Heart left ventricle (tissue), 16 donors: ENCODE results near the gene ERP27. TPM values are rescaled to one million over a fixed set of nuclear protein-coding genes. Genes with fewer than 3 reads are reported as not detected.

Experiments
- ATAC-seq, 4 donors: fragments of 200-7000 bp; cut with Tn5 transposase; one replicate each; pipeline ENCODE4 v1.9.1; 2020 to 2022; ENCODE audit warnings: moderate library complexity in 4 of 4, mild to moderate bottlenecking in 3 of 4, moderate number of reproducible peaks in 1 of 4
- DNase-seq, 5 donors: peaks; one replicate each; pipeline ENCODE4 v3.0.0-alpha.2; 2020
- H3K27ac ChIP-seq, 12 donors: fragments of 200-600 bp; sonication (generic) in 4 of 12; one replicate each; pipeline versions ENCODE4 v1.5.0 to v1.8.0; 2016 to 2022; ENCODE audit warnings: mild to moderate bottlenecking in 2 of 12
- H3K27me3 ChIP-seq, 9 donors: fragments of 200-600 bp; sonication (generic) in 2 of 9; one replicate each; pipeline versions ENCODE4 v1.5.1 to v1.8.0; 2016 to 2022; ENCODE audit warnings: mild to moderate bottlenecking in 3 of 9
- H3K36me3 ChIP-seq, 9 donors: fragments of 200-600 bp; sonication (generic) in 2 of 9; one replicate each; pipeline versions ENCODE4 v1.5.0 to v1.8.0; 2018 to 2022; ENCODE audit warnings: mild to moderate bottlenecking in 2 of 9
- H3K4me1 ChIP-seq, 12 donors: fragments of 200-600 bp; sonication (generic) in 4 of 12; one replicate each; pipeline versions ENCODE4 v1.5.0 to v1.8.0; 2016 to 2022; ENCODE audit warnings: mild to moderate bottlenecking in 3 of 12
- H3K4me3 ChIP-seq, 12 donors: fragments of 200-600 bp; sonication (generic) in 4 of 12; one replicate each; pipeline versions ENCODE4 v1.5.0 to v1.8.0; 2017 to 2022; ENCODE audit warnings: mild to moderate bottlenecking in 9 of 12, moderate library complexity in 4 of 12
- H3K9me3 ChIP-seq, 12 donors: fragments of 200-600 bp; sonication (generic) in 4 of 12; one replicate each; pipeline versions ENCODE4 v1.5.0 to v1.8.0; 2016 to 2022; ENCODE audit warnings: mild to moderate bottlenecking in 1 of 12
- POLR2A ChIP-seq, 2 donors: fragments of 450-650 bp; IDR thresholded peaks; one replicate each; pipeline ENCODE4 v1.6.1; 2017; ENCODE audit warnings: antibody characterized with exemption in 2 of 2, mild to moderate bottlenecking in 2 of 2, moderate library complexity in 2 of 2
- WGBS, 4 donors: extraction: QIAGEN DNeasy Blood & Tissue Kit in 2 of 4; methylation state at CpG; one replicate each; pipeline versions ENCODE4 v1.1.5 to v1.1.7; 2013 to 2018; 5-methylcytosine and 5-hydroxymethylcytosine counted together
- intact Hi-C, 10 donors: fragments of 100-400 bp; cut with DNase I; formaldehyde crosslinking; loops; one replicate each; pipeline versions ENCODE4 v1.11.1 to v1.14.2; 2022
- polyA plus RNA-seq, 2 donors: library from polyadenylated mRNA; stranded (reverse); fragments of 200-250 nt; gene quantifications; one replicate each; pipeline ENCODE4 v1.2.3, GENCODE V29; 2013
- total RNA-seq, 9 donors: library from RNA; depleted of rRNA in 2 of 9; stranded (reverse); fragments of >200 nt in 2 of 9; fragmentation: NEBNext Ultra II Directional in 3 of 9; extraction: Animal tissue kit (Norgen Biotek cat#: 25700) in 3 of 9; gene quantifications; one replicate each; pipeline versions ENCODE4 v1.1.0 to v1.2.4, GENCODE V29; 2016 to 2023
- TF ChIP-seq, protein P1 (sequence below), 12 donors: fragments of 200-600 bp; sonication (generic) in 4 of 12; IDR thresholded peaks; one replicate each; pipeline versions ENCODE4 v1.5.0 to v1.8.0; 2018 to 2022; ENCODE audit warnings: antibody characterized with exemption in 12 of 12, mild to moderate bottlenecking in 5 of 12
- donor health status: ischemic (EF 13 %, LVEDD 7.1; RV severe dilation, severe dysfunction).
- donor health status: healthy with polysubstance abuse.
- donor health status: DM: no; HTN: yes; CAD: no.
- donor health status: DM: no; HTN: no; CAD: no.
- donor health status: ischemic (EF 25% LVEDD 6.9; RV normal size, moderate dysfunction).
- donor health status: ischemic (EF 25% LVEDD 5.7; RV mildly dilated, moderate dysfunction).
- donor health status: healthy.
- donor health status: DM: yes; HTN: yes; CAD: no.
- donor health status: ischemic (EF 35%, LVEDD 5.7; RV mildly dilated, moderate dysfunction).
- donor health status: nonischemic (EF 11% LVEDD 7.7; RV severe dilation, severe dysfunction).
- donor health status: DM: yes; HTN: yes; CAD: no.
- donor health status: PGD.
- donor health status: ischemic (EF 29% LVEDD 5.4; RV normal size, mild dysfunction).
- donor health status: nonischemic (EF 23%, LVEDD 6.1; RV moderate dilation, normal function).

Gene ERP27
- total and polyA plus RNA-seq, 11 donors, result 0.12 to 0.93 (median 0.22) TPM; not detected in 2

DNA sequence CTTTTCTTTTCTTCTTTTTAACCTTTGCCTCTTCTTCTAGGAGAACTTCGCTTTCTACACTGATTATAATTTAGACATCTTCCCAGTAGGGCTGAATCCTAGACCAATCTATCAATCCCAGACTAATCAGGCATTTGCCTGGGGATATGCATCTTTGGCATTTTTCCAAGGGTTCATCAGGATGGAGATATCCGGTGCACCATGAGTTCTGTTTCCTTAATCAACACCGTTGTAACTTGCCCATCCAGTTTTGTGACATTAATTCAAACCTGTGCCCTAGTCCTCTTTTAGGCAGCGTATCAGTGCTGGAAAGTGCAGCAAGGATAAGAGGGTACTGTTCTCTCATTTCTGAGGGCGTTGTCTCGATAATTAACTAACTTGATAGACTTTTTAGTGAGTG is 52.1 kb downstream of the ERP27 start:
- no peaks in the 10 kb centered on the region for H3K9me3 ChIP-seq
- intact Hi-C loops, result loop anchor here in 4 of 10 donors (2.0 to 5.0 kb wide), 3 partner anchors 39 to 76 kb away; partner anchors contain the start of gene ARHGDIB (in 2 of the 4)
- H3K36me3 ChIP-seq, result peaks cover 0 to 24% (median 8%) of the 10 kb centered on the region in 9 donors
- peak overlapping the region in 7 of 12 donors; percentile 40 to 68 (median 57) for H3K4me3 ChIP-seq
- TF ChIP-seq, protein P1, sequence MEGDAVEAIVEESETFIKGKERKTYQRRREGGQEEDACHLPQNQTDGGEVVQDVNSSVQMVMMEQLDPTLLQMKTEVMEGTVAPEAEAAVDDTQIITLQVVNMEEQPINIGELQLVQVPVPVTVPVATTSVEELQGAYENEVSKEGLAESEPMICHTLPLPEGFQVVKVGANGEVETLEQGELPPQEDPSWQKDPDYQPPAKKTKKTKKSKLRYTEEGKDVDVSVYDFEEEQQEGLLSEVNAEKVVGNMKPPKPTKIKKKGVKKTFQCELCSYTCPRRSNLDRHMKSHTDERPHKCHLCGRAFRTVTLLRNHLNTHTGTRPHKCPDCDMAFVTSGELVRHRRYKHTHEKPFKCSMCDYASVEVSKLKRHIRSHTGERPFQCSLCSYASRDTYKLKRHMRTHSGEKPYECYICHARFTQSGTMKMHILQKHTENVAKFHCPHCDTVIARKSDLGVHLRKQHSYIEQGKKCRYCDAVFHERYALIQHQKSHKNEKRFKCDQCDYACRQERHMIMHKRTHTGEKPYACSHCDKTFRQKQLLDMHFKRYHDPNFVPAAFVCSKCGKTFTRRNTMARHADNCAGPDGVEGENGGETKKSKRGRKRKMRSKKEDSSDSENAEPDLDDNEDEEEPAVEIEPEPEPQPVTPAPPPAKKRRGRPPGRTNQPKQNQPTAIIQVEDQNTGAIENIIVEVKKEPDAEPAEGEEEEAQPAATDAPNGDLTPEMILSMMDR (IDR thresholded peaks at IDR 0.05), result no peak
- no peak for TF ChIP-seq POLR2A (IDR thresholded peaks at IDR 0.05)
- ATAC-seq (no peak), DNase-seq (no peak)
- peaks cover 0 to 43% (median 8%) of the 10 kb centered on the region in 12 donors for H3K4me1 ChIP-seq
- H3K27me3 ChIP-seq, result no peaks in the 10 kb centered on the region
- WGBS, 4 donors, result 67 to 75% (median 73%) methylated on average over 6 of the region's 6 CpGs
- peak overlapping the region; percentile 50 to 89 (median 79) for H3K27ac ChIP-seq

DNA sequence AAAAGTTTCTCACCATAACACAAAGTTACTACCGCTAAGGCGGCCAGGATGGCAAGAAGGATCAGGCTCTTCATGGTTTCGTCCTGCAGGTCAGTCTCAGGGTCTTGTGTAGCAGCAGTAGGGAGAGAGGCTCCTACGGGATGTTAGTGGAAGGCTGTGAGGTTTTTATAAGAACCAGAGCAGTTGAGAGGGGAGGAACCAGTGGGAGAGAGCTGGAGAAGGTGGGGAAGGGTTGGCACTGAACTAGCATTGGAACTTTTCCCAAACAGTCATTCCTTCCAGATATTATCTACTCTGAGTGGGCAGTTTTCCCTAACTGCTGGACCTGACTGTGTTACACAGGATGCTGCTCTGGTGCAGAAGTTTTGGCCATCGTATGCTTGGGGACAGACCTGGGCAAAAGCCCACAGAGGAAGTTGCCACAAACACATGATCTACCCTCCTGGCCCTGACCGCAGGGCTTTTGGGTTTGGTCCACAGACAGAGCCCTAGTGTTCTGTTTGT is 52.6 kb downstream of the ERP27 start, which contains the start of gene MGP:
MGP (minus strand) TSS at position 137 of the 504 bp plus-strand sequence; CDS start at position 74, 63 bp downstream.
- WGBS, 4 donors, result 18 to 38% (median 26%) methylated on average over 6 of the region's 6 CpGs
- Histone ChIP-seq H3K36me3 (peaks cover 0 to 29% (median 10%) of the 10 kb centered on the region in 9 donors), H3K27me3 (no peaks in the 10 kb centered on the region), H3K4me1 (peaks cover 0 to 43% (median 8%) of the 10 kb centered on the region in 12 donors), H3K4me3 (peak within 1 kb of the TSS; percentile 1 to 68 (median 48)), H3K9me3 (no peaks in the 10 kb centered on the region), H3K27ac (peak within 1 kb of the TSS; percentile 50 to 89 (median 79))
- intact Hi-C loops, result loop anchor here in 4 of 10 donors (2.0 to 5.0 kb wide), 3 partner anchors 38 to 77 kb away; partner anchors contain the start of gene ARHGDIB (in 2 of the 4)
- DNase-seq (peak in 4 of 5 donors; percentile 46 to 69 (median 58)), ATAC-seq (peak; percentile 79 to 93 (median 88))
- TF ChIP-seq, protein P1 (IDR thresholded peaks at IDR 0.05), result no peak
- TF ChIP-seq POLR2A (IDR thresholded peaks at IDR 0.05), result peak in 1 of 2 donors; percentile 52

DNA sequence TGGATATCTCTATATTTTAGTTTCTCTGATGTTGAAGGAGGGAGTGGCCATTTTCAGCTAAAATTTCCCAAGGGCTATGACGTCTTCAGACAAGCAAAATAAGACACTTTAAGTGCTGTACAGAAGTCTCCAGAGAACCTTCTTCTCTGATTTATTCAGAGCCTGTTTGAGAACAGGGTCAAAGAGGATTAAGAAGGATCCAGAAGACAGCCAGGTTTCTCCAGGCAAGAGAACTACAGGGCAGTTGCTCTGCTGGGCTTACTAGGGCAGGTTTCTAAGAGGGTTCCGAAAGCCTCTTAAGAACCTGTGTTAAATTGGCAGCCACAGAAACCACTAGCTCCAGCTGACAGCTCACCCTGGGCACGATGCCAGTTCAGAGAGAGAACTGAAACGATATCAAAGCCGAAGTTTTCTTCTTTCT is 53.9 kb downstream of the ERP27 start:
- Histone ChIP-seq H3K4me1 (peaks cover 0 to 43% (median 8%) of the 10 kb centered on the region in 12 donors), H3K9me3 (no peaks in the 10 kb centered on the region), H3K4me3 (peak overlapping the region; percentile 1 to 68 (median 48)), H3K36me3 (peaks cover 0 to 34% (median 10%) of the 10 kb centered on the region in 9 donors), H3K27ac (peak overlapping the region; percentile 50 to 89 (median 79)), H3K27me3 (no peaks in the 10 kb centered on the region)
- DNase-seq (peak; percentile 80 to 89 (median 84)), ATAC-seq (peak; percentile 45 to 78 (median 72))
- intact Hi-C loops, result no loop called here
- WGBS, 4 donors, result 0 to 2% (median 0%) methylated on average over 5 of the region's 5 CpGs
- peak in 1 of 2 donors; percentile 21 for TF ChIP-seq POLR2A (IDR thresholded peaks at IDR 0.05)
- TF ChIP-seq, protein P1 (IDR thresholded peaks at IDR 0.05), result no peak

DNA sequence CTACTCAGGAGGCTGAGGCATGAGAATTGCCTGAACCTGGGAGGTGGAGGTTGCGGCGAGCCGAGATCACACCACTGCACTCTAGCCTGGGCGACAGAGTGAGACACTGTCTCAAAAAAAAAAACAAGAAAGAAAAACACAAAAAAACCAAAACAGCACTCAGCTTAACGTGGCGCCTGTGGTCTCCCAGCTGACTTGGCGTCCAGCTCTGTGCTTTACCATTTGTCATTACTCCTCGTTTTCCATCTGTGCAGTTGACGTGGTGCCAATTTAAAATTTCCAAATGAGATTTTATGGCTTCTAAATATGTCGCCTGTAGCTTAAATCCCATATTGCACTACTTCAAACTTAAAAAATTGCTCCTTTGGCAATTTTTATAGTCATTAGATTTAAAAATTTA is 54.7 kb downstream of the ERP27 start:
- peak overlapping the region in 11 of 12 donors; percentile 10 to 68 (median 52) for H3K4me3 ChIP-seq
- WGBS, 4 donors, result 67 to 82% (median 74%) methylated on average over 10 of the region's 10 CpGs
- intact Hi-C loops, result no loop called here
- peaks cover 0 to 37% (median 10%) of the 10 kb centered on the region in 9 donors for H3K36me3 ChIP-seq
- TF ChIP-seq POLR2A (IDR thresholded peaks at IDR 0.05), result no peak
- TF ChIP-seq, protein P1 (IDR thresholded peaks at IDR 0.05), result no peak
- no peaks in the 10 kb centered on the region for H3K9me3 ChIP-seq
- DNase-seq (no peak), ATAC-seq (no peak)
- H3K27me3 ChIP-seq, result no peaks in the 10 kb centered on the region
- peak overlapping the region; percentile 50 to 89 (median 79) for H3K27ac ChIP-seq
- H3K4me1 ChIP-seq, result peaks cover 0 to 40% (median 8%) of the 10 kb centered on the region in 12 donors
